ENCODE data around the gene LGR6. TPM values are rescaled to one million over a fixed set of nuclear protein-coding genes. Genes with fewer than 3 reads are reported as not detected.

Gene LGR6
- total RNA-seq, 8 experiments from 2014 or later: 0.13 to 1.0 (median 0.35) TPM

GRCh38 chr1:202319381-202320080, 125.9 kb downstream of the LGR6 start:
- in situ Hi-C loops (cut with MboI; ENCODE audit: low pct_unique_long_range_greater_than_20kb in 2 of 9, low sequenced_read_pairs in 9 of 9, unreplicated experiment in 9 of 9): loop anchor here in 8 of 9 experiments (5.0 to 25.0 kb wide), 4 partner anchors 132 to 145 kb away; partner anchors contain the start of gene LGR6 (in 2 of the 8)
- peak in 3 of 8 experiments; percentile 44 to 54 (median 51) for ATAC-seq (replicated peaks in 6 of 8)
- H3K4me3 ChIP-seq: no peak overlapping the region
- H3K4me1 ChIP-seq (replicated peaks in 1 of 2): no peaks in the 10 kb centered on the region
- 40 to 100% (median 64%) methylated on average over 1 to 4 of the region's 4 CpGs; no CpG with 5 or more reads in 1 of the 10 experiments for WGBS, 10 experiments
- H3K27ac ChIP-seq: no peak overlapping the region

- Histone ChIP-seq H3K27ac (no peak overlapping the region), H3K4me3 (no peak overlapping the region), H3K4me1 (replicated peaks in 1 of 2) (no peaks in the 10 kb centered on the region)
- in situ Hi-C loops (cut with MboI; ENCODE audit: low pct_unique_long_range_greater_than_20kb in 2 of 9, low sequenced_read_pairs in 9 of 9, unreplicated experiment in 9 of 9): loop anchor here in 2 of 9 experiments (25.0 kb wide), 1 partner anchor 133 kb away; the partner anchor contains the start of gene LGR6 (in 2 of the 2)
- ATAC-seq (replicated peaks in 6 of 8): no peak
Measured at GRCh38 chr1:202320081-202320405, 126.4 kb downstream of the LGR6 start.

DNA sequence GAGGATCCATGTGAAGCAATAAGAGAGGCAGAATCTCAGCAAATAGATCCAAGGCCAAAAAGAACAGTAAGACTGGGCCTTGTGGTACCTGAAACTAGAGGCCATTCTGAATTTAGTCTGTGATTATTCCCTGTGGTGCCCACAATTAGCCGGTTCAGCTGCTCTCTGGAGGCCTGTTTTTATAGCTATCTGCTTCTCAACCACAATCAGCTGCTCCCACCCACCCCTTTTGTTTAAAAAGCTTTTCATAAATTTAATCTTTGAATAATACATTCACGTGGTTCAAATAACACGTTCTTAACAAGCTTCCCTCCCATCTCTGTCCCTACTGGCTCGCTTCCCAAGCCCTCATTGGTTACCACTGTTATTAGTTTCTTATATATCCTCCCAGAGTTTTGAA, 130.1 kb downstream of the LGR6 start:
- in situ Hi-C loops (cut with MboI; ENCODE audit: low pct_unique_long_range_greater_than_20kb in 2 of 9, low sequenced_read_pairs in 9 of 9, unreplicated experiment in 9 of 9): loop anchor here in 2 of 9 experiments (25.0 kb wide), 1 partner anchor 136 kb away; the partner anchor contains the start of gene LGR6 (in 2 of the 2)
- 27 to 92% (median 77%) methylated on average over 3 to 4 of the region's 4 CpGs for WGBS, 10 experiments

GRCh38 chr1:202324646-202325045, 131.0 kb downstream of the LGR6 start:
- Histone ChIP-seq H3K4me3 (no peak overlapping the region), H3K27ac (no peak overlapping the region), H3K4me1 (replicated peaks in 1 of 2) (no peaks in the 10 kb centered on the region)
- no peak for ATAC-seq (replicated peaks in 6 of 8)
- in situ Hi-C loops (cut with MboI; ENCODE audit: low pct_unique_long_range_greater_than_20kb in 2 of 9, low sequenced_read_pairs in 9 of 9, unreplicated experiment in 9 of 9): loop anchor here in 4 of 9 experiments (25.0 kb wide), 3 partner anchors 137 to 388 kb away; partner anchors contain the start of genes LGR6 (in 2 of the 4) and SYT2 (in 2 of the 4)
- 58 to 100% (median 94%) methylated on average over 1 to 2 of the region's 2 CpGs; no CpG with 5 or more reads in 3 of the 10 experiments for WGBS, 10 experiments

More for the DNA sequence above, 130.1 kb downstream of the LGR6 start:
- no peak for ATAC-seq (replicated peaks in 6 of 8)
- Histone ChIP-seq H3K4me3 (no peak overlapping the region), H3K27ac (no peak overlapping the region), H3K4me1 (replicated peaks in 1 of 2) (no peaks in the 10 kb centered on the region)

DNA sequence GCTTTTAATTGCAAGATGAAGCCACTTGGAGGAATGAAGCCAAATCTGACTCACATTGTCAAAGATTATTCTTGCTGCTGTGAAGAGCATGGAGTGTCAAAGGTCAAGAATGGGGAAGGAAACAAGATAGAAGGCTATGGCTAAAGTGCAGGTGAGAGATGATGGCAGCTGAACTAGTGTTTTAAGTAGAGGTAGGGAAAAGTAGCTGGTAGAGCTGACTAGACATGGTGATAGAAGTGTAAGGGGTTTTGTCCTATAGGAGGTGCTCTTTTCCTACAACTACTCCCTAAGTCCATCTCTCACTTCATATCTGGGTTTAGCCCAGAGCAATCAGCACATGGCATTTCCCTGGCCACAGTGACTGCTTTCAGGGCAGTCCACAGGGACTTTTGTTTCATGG, 136.3 kb downstream of the LGR6 start:
- ATAC-seq (replicated peaks in 6 of 8): no peak
- in situ Hi-C loops (cut with MboI; ENCODE audit: low pct_unique_long_range_greater_than_20kb in 2 of 9, low sequenced_read_pairs in 9 of 9, unreplicated experiment in 9 of 9): loop anchor here in 2 of 9 experiments (25.0 kb wide), 2 partner anchors 257 to 382 kb away; partner anchors contain the start of gene SYT2 (in 2 of the 2)
- Histone ChIP-seq H3K4me1 (replicated peaks in 1 of 2) (no peaks in the 10 kb centered on the region), H3K4me3 (no peak overlapping the region), H3K27ac (no peak overlapping the region)

- in situ Hi-C loops (cut with MboI; ENCODE audit: low pct_unique_long_range_greater_than_20kb in 2 of 9, low sequenced_read_pairs in 9 of 9, unreplicated experiment in 9 of 9): loop anchor here in 2 of 9 experiments (25.0 kb wide), 2 partner anchors 253 to 378 kb away; partner anchors contain the start of gene SYT2 (in 2 of the 2)
- WGBS, 10 experiments: 51 to 100% (median 87%) methylated on average over 1 to 4 of the region's 4 CpGs
- no peaks in the 10 kb centered on the region for H3K4me1 ChIP-seq (replicated peaks in 1 of 2)
- ATAC-seq (replicated peaks in 6 of 8): no peak
- H3K27ac ChIP-seq: no peak overlapping the region
- H3K4me3 ChIP-seq: no peak overlapping the region
Measured at GRCh38 chr1:202333861-202334260, 140.3 kb downstream of the LGR6 start.

- in situ Hi-C loops (cut with MboI; ENCODE audit: low pct_unique_long_range_greater_than_20kb in 2 of 9, low sequenced_read_pairs in 9 of 9, unreplicated experiment in 9 of 9): loop anchor here in 2 of 9 experiments (25.0 kb wide), 2 partner anchors 244 to 368 kb away; partner anchors contain the start of gene SYT2 (in 2 of the 2)
- Histone ChIP-seq H3K4me1 (replicated peaks in 1 of 2) (peaks cover 0 to 3% of the 10 kb centered on the region in 2 donors), H3K27ac (no peak overlapping the region), H3K4me3 (no peak overlapping the region)
- no peak for ATAC-seq (replicated peaks in 6 of 8)
- 0 to 70% (median 47%) methylated on average over 1 to 4 of the region's 4 CpGs for WGBS, 10 experiments
Measured at GRCh38 chr1:202343652-202344349, 150.2 kb downstream of the LGR6 start.

DNA sequence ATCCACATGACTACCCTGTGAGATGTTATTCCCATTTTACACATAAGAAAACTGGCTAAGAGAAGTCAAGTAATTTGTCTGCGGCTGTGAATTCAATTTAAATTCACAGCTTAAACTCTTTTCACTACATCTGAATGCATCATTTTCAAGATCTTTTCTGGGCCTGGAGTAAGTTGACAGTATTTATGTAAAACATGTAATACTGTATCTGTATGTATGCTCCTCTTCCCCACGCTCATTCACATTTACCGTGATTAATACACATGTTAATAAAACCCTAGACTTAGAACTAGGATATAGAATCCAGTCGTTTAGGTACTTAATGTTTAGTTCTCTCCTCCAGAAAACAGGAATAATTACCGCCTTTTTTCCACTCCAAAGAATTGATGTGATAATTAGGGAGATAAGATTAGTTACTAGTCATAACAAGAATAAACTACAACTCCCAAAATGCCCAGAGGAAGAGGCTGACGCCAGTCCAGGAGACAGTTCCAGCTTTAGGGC, 154.5 kb downstream of the LGR6 start:
- H3K4me1 ChIP-seq (replicated peaks in 1 of 2): peaks cover 3 to 9% of the 10 kb centered on the region in 2 donors
- no peak overlapping the region for H3K27ac ChIP-seq
- 0 to 74% (median 51%) methylated on average over 1 to 6 of the region's 6 CpGs for WGBS, 10 experiments
- peak in 1 of 8 experiments; percentile 0 for ATAC-seq (replicated peaks in 6 of 8)
- peak overlapping the region in 1 of 5 donors; percentile 2 for H3K4me3 ChIP-seq
- in situ Hi-C loops (cut with MboI; ENCODE audit: low pct_unique_long_range_greater_than_20kb in 2 of 9, low sequenced_read_pairs in 9 of 9, unreplicated experiment in 9 of 9): loop anchor here in 2 of 9 experiments (25.0 kb wide), 2 partner anchors 239 to 364 kb away; partner anchors contain the start of gene SYT2 (in 2 of the 2)

DNA sequence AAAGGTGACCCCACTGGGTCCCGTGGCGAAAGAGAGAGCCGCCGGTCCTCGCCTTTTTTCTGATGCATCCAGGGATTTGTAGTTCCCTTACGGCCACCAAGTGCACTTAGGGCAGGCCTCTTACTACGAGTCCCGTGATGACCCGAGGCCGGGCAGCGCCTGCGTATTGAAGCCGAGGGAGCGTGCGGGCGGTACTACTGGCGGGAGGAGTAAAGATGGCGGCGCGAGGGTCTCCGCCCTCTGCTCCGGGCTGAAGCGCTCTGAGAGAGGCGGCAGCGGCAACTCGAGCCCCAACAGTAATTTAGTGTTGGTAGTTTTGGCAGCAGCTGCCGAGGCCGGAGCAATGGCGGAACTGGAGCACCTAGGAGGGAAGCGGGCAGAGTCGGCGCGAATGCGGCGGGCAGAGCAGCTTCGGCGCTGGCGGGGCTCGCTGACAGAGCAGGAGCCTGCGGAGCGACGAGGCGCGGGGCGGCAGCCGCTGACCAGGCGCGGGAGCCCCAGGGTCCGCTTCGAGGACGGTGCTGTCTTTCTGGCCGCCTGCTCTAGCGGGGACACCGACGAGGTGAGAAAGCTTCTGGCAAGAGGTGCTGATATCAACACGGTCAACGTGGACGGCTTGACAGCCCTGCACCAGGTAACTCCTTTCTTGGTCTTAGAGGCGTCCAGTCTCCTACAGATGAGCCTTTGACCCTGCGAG, 155.1 kb downstream of the LGR6 start, which contains the start of gene PPP1R12B:
Gene PPP1R12B (plus strand): TSS at position 191 of the 697 bp plus-strand sequence. CDS start 153 bp downstream, at position 344.
- peak within 1 kb of the TSS; percentile 73 to 74 for H3K27ac ChIP-seq
- H3K4me1 ChIP-seq (replicated peaks in 1 of 2): peaks cover 3 to 9% of the 10 kb centered on the region in 2 donors
- peak; percentile 91 to 99 (median 96) for ATAC-seq (replicated peaks in 6 of 8)
- in situ Hi-C loops (cut with MboI; ENCODE audit: low pct_unique_long_range_greater_than_20kb in 2 of 9, low sequenced_read_pairs in 9 of 9, unreplicated experiment in 9 of 9): loop anchor here in 2 of 9 experiments (25.0 kb wide), 2 partner anchors 239 to 364 kb away; partner anchors contain the start of gene SYT2 (in 2 of the 2)
- H3K4me3 ChIP-seq: peak within 1 kb of the TSS; percentile 66 to 87 (median 76)
- WGBS, 10 experiments: 0 to 2% (median 0%) methylated on average over 2 to 43 of the region's 60 CpGs; no CpG with 5 or more reads in 2 of the 10 experiments

DNA sequence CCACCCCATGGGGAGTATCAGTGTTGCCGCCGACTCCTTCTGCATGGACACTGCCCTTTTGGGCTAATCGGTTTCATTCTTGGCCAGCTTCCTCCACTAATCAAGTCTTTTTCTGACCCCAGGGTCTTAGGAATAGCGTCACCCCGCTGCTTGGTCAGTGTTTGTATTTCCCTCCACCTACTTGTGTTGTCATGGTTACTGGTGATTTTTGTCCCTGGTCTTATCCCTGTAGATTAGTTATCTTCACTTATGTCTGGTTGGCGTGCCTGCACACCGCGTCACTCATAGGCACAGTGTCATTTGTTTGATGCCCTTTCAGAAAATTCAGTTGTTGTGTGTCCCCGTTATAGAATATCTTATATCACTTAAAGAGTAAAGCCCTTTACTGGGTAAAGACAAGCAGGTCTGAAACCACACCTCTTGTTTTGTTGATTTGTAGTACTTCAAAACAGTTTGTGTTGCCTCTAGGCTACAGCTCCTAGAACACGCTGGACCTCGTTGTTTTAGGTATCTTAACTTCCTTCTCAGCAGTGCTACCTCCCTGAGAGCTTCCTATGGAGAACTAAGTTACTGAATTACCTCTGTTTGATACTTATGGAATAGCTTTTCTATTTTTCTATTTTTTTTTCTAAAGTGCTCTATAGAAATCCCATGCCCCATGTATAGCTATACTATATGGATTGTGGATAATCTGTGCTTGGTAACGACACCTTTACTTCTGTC, 155.8 kb downstream of the LGR6 start:
- peaks cover 3 to 9% of the 10 kb centered on the region in 2 donors for H3K4me1 ChIP-seq (replicated peaks in 1 of 2)
- WGBS, 10 experiments: 1 to 80% (median 21%) methylated on average over 1 to 11 of the region's 12 CpGs; no CpG with 5 or more reads in 2 of the 10 experiments
- in situ Hi-C loops (cut with MboI; ENCODE audit: low pct_unique_long_range_greater_than_20kb in 2 of 9, low sequenced_read_pairs in 9 of 9, unreplicated experiment in 9 of 9): loop anchor here in 2 of 9 experiments (25.0 kb wide), 2 partner anchors 238 to 363 kb away; partner anchors contain the start of gene SYT2 (in 2 of the 2)
- H3K4me3 ChIP-seq: peak overlapping the region; percentile 66 to 87 (median 76)
- ATAC-seq (replicated peaks in 6 of 8): peak; percentile 0 to 43 (median 10)
- peak overlapping the region in 1 of 2 donors; percentile 73 for H3K27ac ChIP-seq

- in situ Hi-C loops (cut with MboI; ENCODE audit: low pct_unique_long_range_greater_than_20kb in 2 of 9, low sequenced_read_pairs in 9 of 9, unreplicated experiment in 9 of 9): no loop called here
- 50 to 100% (median 76%) methylated on average over 1 to 2 of the region's 2 CpGs; no CpG with 5 or more reads in 2 of the 10 experiments for WGBS, 10 experiments
- H3K4me3 ChIP-seq: no peak overlapping the region
- H3K27ac ChIP-seq: no peak overlapping the region
- ATAC-seq (replicated peaks in 6 of 8): no peak
- peaks cover 3 to 9% of the 10 kb centered on the region in 2 donors for H3K4me1 ChIP-seq (replicated peaks in 1 of 2)
Measured at GRCh38 chr1:202351725-202352124, 158.1 kb downstream of the LGR6 start.
